ENCODE data around the gene MYT1. TPM values are rescaled to one million over a fixed set of nuclear protein-coding genes. Genes with fewer than 3 reads are reported as not detected.
A peak's percentile ranks its signal among the peaks of the same experiment; 100 is the strongest.

Gene MYT1
- total and polyA plus RNA-seq, 2 of the 13 experiments (the other 11 are each of a cell fraction or from before 2014, with no cell fraction given): 0.58 to 2.5 TPM

GRCh38 chr20:64161356-64162238 lies 2.7 kb upstream of the MYT1 start (continued):
- TF ChIP-seq STAT6 (CRISPR knock-in tag; IDR thresholded peaks at IDR 0.05; ENCODE audit: borderline replicate concordance) (no peak), ZNF879 (CRISPR knock-in tag; IDR thresholded peaks at IDR 0.05) (peak; percentile 94), ZNF143 (CRISPR knock-in tag; IDR thresholded peaks at IDR 0.05) (peak; percentile 63), SP4 (CRISPR knock-in tag; IDR thresholded peaks at IDR 0.05) (peak; percentile 84), ZFAT (CRISPR knock-in tag; conservative IDR thresholded peaks at IDR 0.05) (0 out of 2 replicates have a peak, but pooled peaks have one; percentile 35), ARID2 (CRISPR knock-in tag; IDR thresholded peaks at IDR 0.05; ENCODE audit: borderline replicate concordance) (no peak), ZNF281 (CRISPR knock-in tag; IDR thresholded peaks at IDR 0.05; ENCODE audit: borderline replicate concordance) (peak; percentile 87), SMAD9 (CRISPR knock-in tag; IDR thresholded peaks at IDR 0.05) (peak; percentile 95; the same call in 1 of the 2 replicates), CREM (IDR thresholded peaks at IDR 0.05) (no peak), CREM (CRISPR knock-in tag; IDR thresholded peaks at IDR 0.05) (no peak), PHF8 (CRISPR knock-in tag; IDR thresholded peaks at IDR 0.05) (peak; percentile 47; the same call in 1 of the 2 replicates), ZNF552 (CRISPR knock-in tag; IDR thresholded peaks at IDR 0.05; ENCODE audit: borderline replicate concordance) (peak; percentile 97), ZNF180 (CRISPR knock-in tag; IDR thresholded peaks at IDR 0.05; ENCODE audit: borderline replicate concordance, low read depth) (peak; percentile 45; the same call in 1 of the 2 replicates), ZFP41 (CRISPR knock-in tag; IDR thresholded peaks at IDR 0.05; ENCODE audit: borderline replicate concordance) (peak; percentile 86; the same call in 1 of the 2 replicates), FIP1L1 (IDR thresholded peaks at IDR 0.05; ENCODE audit: borderline replicate concordance, insufficient read depth, low read depth, low read length) (no peak), MED1 (CRISPR knock-in tag; IDR thresholded peaks at IDR 0.05) (peak; percentile 78), RBFOX2 (IDR thresholded peaks at IDR 0.05; ENCODE audit: low read depth, low read length) (no peak), ZNF121 (CRISPR knock-in tag; IDR thresholded peaks at IDR 0.05) (no peak), CHD2 (IDR thresholded peaks at IDR 0.05; ENCODE audit: low read depth, low read length) (no peak), NAIF1 (CRISPR knock-in tag; IDR thresholded peaks at IDR 0.05; ENCODE audit: borderline replicate concordance) (peak; percentile 87; the same call in 1 of the 2 replicates), ZNF713 (CRISPR knock-in tag; IDR thresholded peaks at IDR 0.05) (no peak), ZNF709 (CRISPR knock-in tag; IDR thresholded peaks at IDR 0.05) (peak; percentile 97), DDIT3 (CRISPR knock-in tag; IDR thresholded peaks at IDR 0.05) (peak; percentile 67; the same call in 1 of the 2 replicates), SKI (IDR thresholded peaks at IDR 0.05; ENCODE audit: partially characterized antibody) (no peak), STAG1 (CRISPR knock-in tag; IDR thresholded peaks at IDR 0.05) (peak; percentile 36)

All from HepG2 (cell line).